K562 (cell line): ENCODE results near the gene CFAP410. TPM values are rescaled to one million over a fixed set of nuclear protein-coding genes. Genes with fewer than 3 reads are reported as not detected.

Experiments
- ATAC-seq: fragments of 200-7000 bp; cut with Tn5 transposase; 3 replicates; pipeline ENCODE4 v1.9.1; 2020; ENCODE audit warnings: moderate library complexity
- BruUV-seq: library from RNA; stranded (reverse); fragments of 400-500 nt; replicated peaks from 2 replicates; lab custom pipeline; 2021; lab: Mats Ljungman, UMichigan
- CTCF ChIA-PET: fragments of 300-600 bp; formaldehyde crosslinking; extraction: SDS; loops from one replicate; lab custom pipeline; 2021; ENCODE audit warnings: low intra/inter-chr PET ratio; lab: Yijun Ruan, JAX
- POLR2A ChIA-PET: fragments of 300-600, 350-650 bp; sonication (Branson Sonifier 250); formaldehyde crosslinking; extraction: SDS; loops from one replicate; lab custom pipeline; 2021; ENCODE audit warnings: antibody characterized with exemption, inconsistent platforms; lab: Yijun Ruan, JAX
- DNase-seq, 4 experiments: peaks; one replicate each; pipeline versions ENCODE4 v3.0.0 to v3.0.0-alpha.2; 2011 to 2018; ENCODE audit warnings: low spot score in 3 of 4, mixed read lengths in 3 of 4; ENCODE audit errors: extremely low read depth in 1 of 4
- FAIRE-seq: peaks from 2 replicates; lab custom pipeline; 2011; peaks lifted over from hg19 to GRCh38; lab: Jason Lieb, UNC
- H2AFZ ChIP-seq: 2 replicates; pipeline ENCODE4 v1.6.0; 2011; ENCODE audit warnings: low read depth, low read length, control low read depth, inconsistent platforms
- H3K27ac ChIP-seq: fragments of 200-600 bp; 3 replicates; pipeline ENCODE4 v1.8.0; 2011; ENCODE audit warnings: low read depth, mild to moderate bottlenecking, control low read depth, inconsistent platforms, low read length, moderate library complexity, mixed read lengths; ENCODE audit errors: extremely low read depth
- H3K27me3 ChIP-seq, 2 experiments: fragments of 300-600 bp in 1 of 2; 2 replicates in 1 of 2; 3 replicates in 1 of 2; pipeline versions ENCODE4 v1.6.0 to v1.8.0; 2011; ENCODE audit warnings: inconsistent platforms in 2 of 2, low read length in 2 of 2, mild to moderate bottlenecking in 1 of 2, mixed read lengths in 1 of 2, moderate library complexity in 1 of 2; ENCODE audit not compliant: control insufficient read depth in 2 of 2, insufficient read depth in 2 of 2
- H3K36me3 ChIP-seq: fragments of 300-600 bp; 3 replicates; pipeline ENCODE4 v1.8.0; 2011; ENCODE audit warnings: mild to moderate bottlenecking, low read length, inconsistent platforms; ENCODE audit not compliant: control insufficient read depth, insufficient read depth
- H3K4me1 ChIP-seq, 2 experiments: fragments of 200-600 bp in 1 of 2; replicated peaks in 1 of 2; 2 replicates in 1 of 2; 3 replicates in 1 of 2; pipeline versions ENCODE4 v1.5.1 to v1.8.0; 2011; ENCODE audit warnings: inconsistent platforms in 2 of 2, low read length in 2 of 2, mild to moderate bottlenecking in 1 of 2, mixed read lengths in 1 of 2, moderate library complexity in 1 of 2; ENCODE audit not compliant: control insufficient read depth in 2 of 2, insufficient read depth in 2 of 2
- H3K4me2 ChIP-seq: 2 replicates; pipeline ENCODE4 v1.6.1; 2011; ENCODE audit warnings: low read length, control low read depth, inconsistent platforms, mixed read lengths; ENCODE audit not compliant: insufficient read depth
- H3K4me3 ChIP-seq: fragments of 200-600 bp; sonication (generic), shearing (Covaris generic); 2 replicates; pipeline ENCODE4 v1.5.1; 2016; ENCODE audit warnings: control low read depth, inconsistent platforms
- H3K79me2 ChIP-seq: fragments of 200-600 bp; 3 replicates; pipeline ENCODE4 v1.8.0; 2011; ENCODE audit warnings: low read length, inconsistent platforms; ENCODE audit not compliant: control insufficient read depth, insufficient read depth
- H3K9ac ChIP-seq, 2 experiments: 2 replicates each; pipeline versions ENCODE4 v1.6.0 to v1.6.1; 2011; ENCODE audit warnings: low read depth in 2 of 2, low read length in 2 of 2, control low read depth in 1 of 2, inconsistent platforms in 1 of 2, mild to moderate bottlenecking in 1 of 2, mixed read lengths in 1 of 2; ENCODE audit not compliant: insufficient read depth in 1 of 2
- H3K9me1 ChIP-seq: one replicate; pipeline ENCODE4 v1.6.0; 2011; ENCODE audit warnings: inconsistent platforms, mild to moderate bottlenecking, low read length, moderate library complexity; ENCODE audit not compliant: control insufficient read depth, insufficient read depth
- H3K9me3 ChIP-seq: replicated peaks from 2 replicates; pipeline ENCODE4 v1.5.1; 2011; ENCODE audit warnings: low read depth, low read length, inconsistent platforms; ENCODE audit not compliant: control insufficient read depth, insufficient read depth
- H4K20me1 ChIP-seq: replicated peaks from 2 replicates; pipeline ENCODE4 v1.6.1; 2011; ENCODE audit warnings: low read length, inconsistent platforms, mixed read lengths; ENCODE audit not compliant: control insufficient read depth, insufficient read depth
- FOSL1 ChIP-seq: fragments of 200-800 bp; sonication (Bioruptor generic); conservative IDR thresholded peaks from 2 replicates; pipeline ENCODE4 v1.6.1; 2016; ENCODE audit warnings: missing genetic modification characterization, missing compliant biosample characterization
- HDAC1 ChIP-seq, 2 experiments: fragments of 450-650 bp; IDR thresholded peaks; 2 replicates each; pipeline ENCODE4 v1.6.1; 2016 to 2017; ENCODE audit warnings: inconsistent platforms in 1 of 2, mild to moderate bottlenecking in 1 of 2, moderate library complexity in 1 of 2
- HDAC8 ChIP-seq: fragments of 450-650 bp; IDR thresholded peaks from 2 replicates; pipeline ENCODE4 v1.6.1; 2016; ENCODE audit warnings: mild to moderate bottlenecking, missing genetic modification characterization, moderate library complexity, missing compliant biosample characterization
- NELFE ChIP-seq: IDR thresholded peaks from 2 replicates; pipeline ENCODE4 v1.6.1; 2011; ENCODE audit warnings: mild to moderate bottlenecking; ENCODE audit not compliant: insufficient read depth, insufficient read length
- PCBP2 ChIP-seq: fragments of 200-400 bp; formaldehyde crosslinking; IDR thresholded peaks from 2 replicates; pipeline ENCODE4 v1.6.1; 2018; ENCODE audit warnings: low read length, low read depth, mild to moderate bottlenecking, moderate library complexity; ENCODE audit not compliant: poor library complexity, severe bottlenecking
- TBL1XR1 ChIP-seq, 2 experiments: IDR thresholded peaks; 2 replicates each; pipeline ENCODE4 v1.6.1; 2012; ENCODE audit warnings: improper control_type of control experiment in 2 of 2, low read length in 2 of 2, mild to moderate bottlenecking in 1 of 2
- USF2 ChIP-seq: sonication (generic); formaldehyde crosslinking; IDR thresholded peaks from 2 replicates; pipeline ENCODE4 v1.5.0; 2020; ENCODE audit warnings: missing genetic modification reagents
- ZNF197 ChIP-seq: fragments of 200-800 bp; sonication (Bioruptor generic); IDR thresholded peaks from 2 replicates; pipeline ENCODE4 v1.6.1; 2016; ENCODE audit warnings: low read depth, missing genetic modification characterization, missing compliant biosample characterization
- WGBS: fragments of 100-300 bp; shearing (Covaris generic); methylation state at CpG from one replicate; pipeline ENCODE4 v1.1.6; 2016; ENCODE audit warnings: low coverage, mixed read lengths; ENCODE audit not compliant: insufficient coverage; ENCODE audit errors: missing lambda C conversion rate; 5-methylcytosine and 5-hydroxymethylcytosine counted together
- in situ Hi-C: fragments of 300-500 bp; cut with MboI; formaldehyde crosslinking; loops from 4 replicates; pipeline ENCODE4 v1.15.0; 2018; ENCODE audit warnings: inconsistent platforms, mixed read lengths
- intact Hi-C: fragments of 100-400 bp; cut with micrococcal nuclease; formaldehyde crosslinking; loops from 2 replicates; pipeline ENCODE4 v1.14.2; 2022
- polyA plus RNA-seq, 8 experiments: library from polyadenylated mRNA; depleted of rRNA in 4 of 8; stranded (reverse) in 5 of 8; unstranded in 3 of 8; fragments of >200 nt; fragmentation: Nextera tagmentation in 2 of 8; fragmentation: Illumina TruSeq in 1 of 8; extraction: Ambion mirVana in 2 of 8; extraction: Trizol in 1 of 8; gene quantifications; 2 replicates each; pipeline versions ENCODE4 v1.2.1 to v1.2.3, GENCODE V29; 2011 to 2014; ENCODE audit warnings: inconsistent platforms in 1 of 8, missing spikeins in 1 of 8
- total RNA-seq, 7 experiments: library from RNA; depleted of rRNA in 6 of 7; stranded (reverse); fragments of >200 nt in 6 of 7; fragmentation: Illumina TruSeq in 2 of 7; extraction: Trizol in 2 of 7; gene quantifications; 2 replicates each; pipeline versions ENCODE4 v1.2.1 to v1.2.3, GENCODE V29; 2011 to 2021; ENCODE audit warnings: low replicate concordance in 1 of 7
- TF ChIP-seq, protein P1 (sequence below): fragments of 450-650 bp; IDR thresholded peaks from 2 replicates; pipeline ENCODE4 v1.6.1; 2016; ENCODE audit warnings: mild to moderate bottlenecking, moderate library complexity

CFAP410 gene
- total and polyA plus RNA-seq, 9 of the 15 experiments (the other 6 are each of a cell fraction or from before 2014, with no cell fraction given), result 0.07 to 17.3 (median 2.3) TPM

DNA sequence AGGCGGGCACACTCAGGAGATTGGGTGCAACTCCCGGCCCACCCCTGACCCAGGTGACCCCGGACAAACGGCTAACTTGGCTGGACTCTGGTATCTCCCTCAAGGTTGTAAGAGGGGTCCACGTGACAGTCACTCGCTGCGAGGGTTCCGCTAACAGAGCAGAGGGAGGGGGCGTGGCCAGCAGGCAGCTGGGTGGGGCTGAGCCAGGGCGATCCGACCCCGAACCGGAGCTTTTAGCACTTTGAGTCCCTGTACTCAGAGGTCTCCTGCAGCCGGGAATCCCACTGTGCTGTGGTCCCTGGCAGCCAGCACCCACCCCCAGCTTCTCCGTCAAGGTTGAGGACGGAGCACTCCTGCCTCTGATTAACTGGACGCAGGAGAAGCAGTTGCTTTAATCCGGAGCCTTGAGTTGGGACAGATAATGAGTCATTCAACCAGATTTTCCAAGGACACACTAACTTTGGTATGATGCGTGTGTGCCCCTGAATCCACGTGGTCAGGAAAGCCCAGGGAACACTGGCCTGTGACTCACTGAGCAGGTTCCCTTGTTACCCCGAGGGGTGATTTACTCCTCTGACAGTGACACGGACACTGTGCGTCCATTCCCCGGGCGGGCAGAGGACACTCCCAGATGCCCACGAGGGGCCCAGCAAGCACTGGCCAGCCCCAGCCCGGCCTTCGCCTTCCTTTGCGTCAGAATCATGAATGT lies 31.0 kb upstream of the CFAP410 start:
- peak; percentile 26 for FAIRE-seq
- H3K9me3 ChIP-seq, result no peaks in the 10 kb centered on the region
- no peak for TF ChIP-seq HDAC1 (IDR thresholded peaks at IDR 0.05)
- peak; percentile 65 for TF ChIP-seq USF2
- TF ChIP-seq, protein P1, sequence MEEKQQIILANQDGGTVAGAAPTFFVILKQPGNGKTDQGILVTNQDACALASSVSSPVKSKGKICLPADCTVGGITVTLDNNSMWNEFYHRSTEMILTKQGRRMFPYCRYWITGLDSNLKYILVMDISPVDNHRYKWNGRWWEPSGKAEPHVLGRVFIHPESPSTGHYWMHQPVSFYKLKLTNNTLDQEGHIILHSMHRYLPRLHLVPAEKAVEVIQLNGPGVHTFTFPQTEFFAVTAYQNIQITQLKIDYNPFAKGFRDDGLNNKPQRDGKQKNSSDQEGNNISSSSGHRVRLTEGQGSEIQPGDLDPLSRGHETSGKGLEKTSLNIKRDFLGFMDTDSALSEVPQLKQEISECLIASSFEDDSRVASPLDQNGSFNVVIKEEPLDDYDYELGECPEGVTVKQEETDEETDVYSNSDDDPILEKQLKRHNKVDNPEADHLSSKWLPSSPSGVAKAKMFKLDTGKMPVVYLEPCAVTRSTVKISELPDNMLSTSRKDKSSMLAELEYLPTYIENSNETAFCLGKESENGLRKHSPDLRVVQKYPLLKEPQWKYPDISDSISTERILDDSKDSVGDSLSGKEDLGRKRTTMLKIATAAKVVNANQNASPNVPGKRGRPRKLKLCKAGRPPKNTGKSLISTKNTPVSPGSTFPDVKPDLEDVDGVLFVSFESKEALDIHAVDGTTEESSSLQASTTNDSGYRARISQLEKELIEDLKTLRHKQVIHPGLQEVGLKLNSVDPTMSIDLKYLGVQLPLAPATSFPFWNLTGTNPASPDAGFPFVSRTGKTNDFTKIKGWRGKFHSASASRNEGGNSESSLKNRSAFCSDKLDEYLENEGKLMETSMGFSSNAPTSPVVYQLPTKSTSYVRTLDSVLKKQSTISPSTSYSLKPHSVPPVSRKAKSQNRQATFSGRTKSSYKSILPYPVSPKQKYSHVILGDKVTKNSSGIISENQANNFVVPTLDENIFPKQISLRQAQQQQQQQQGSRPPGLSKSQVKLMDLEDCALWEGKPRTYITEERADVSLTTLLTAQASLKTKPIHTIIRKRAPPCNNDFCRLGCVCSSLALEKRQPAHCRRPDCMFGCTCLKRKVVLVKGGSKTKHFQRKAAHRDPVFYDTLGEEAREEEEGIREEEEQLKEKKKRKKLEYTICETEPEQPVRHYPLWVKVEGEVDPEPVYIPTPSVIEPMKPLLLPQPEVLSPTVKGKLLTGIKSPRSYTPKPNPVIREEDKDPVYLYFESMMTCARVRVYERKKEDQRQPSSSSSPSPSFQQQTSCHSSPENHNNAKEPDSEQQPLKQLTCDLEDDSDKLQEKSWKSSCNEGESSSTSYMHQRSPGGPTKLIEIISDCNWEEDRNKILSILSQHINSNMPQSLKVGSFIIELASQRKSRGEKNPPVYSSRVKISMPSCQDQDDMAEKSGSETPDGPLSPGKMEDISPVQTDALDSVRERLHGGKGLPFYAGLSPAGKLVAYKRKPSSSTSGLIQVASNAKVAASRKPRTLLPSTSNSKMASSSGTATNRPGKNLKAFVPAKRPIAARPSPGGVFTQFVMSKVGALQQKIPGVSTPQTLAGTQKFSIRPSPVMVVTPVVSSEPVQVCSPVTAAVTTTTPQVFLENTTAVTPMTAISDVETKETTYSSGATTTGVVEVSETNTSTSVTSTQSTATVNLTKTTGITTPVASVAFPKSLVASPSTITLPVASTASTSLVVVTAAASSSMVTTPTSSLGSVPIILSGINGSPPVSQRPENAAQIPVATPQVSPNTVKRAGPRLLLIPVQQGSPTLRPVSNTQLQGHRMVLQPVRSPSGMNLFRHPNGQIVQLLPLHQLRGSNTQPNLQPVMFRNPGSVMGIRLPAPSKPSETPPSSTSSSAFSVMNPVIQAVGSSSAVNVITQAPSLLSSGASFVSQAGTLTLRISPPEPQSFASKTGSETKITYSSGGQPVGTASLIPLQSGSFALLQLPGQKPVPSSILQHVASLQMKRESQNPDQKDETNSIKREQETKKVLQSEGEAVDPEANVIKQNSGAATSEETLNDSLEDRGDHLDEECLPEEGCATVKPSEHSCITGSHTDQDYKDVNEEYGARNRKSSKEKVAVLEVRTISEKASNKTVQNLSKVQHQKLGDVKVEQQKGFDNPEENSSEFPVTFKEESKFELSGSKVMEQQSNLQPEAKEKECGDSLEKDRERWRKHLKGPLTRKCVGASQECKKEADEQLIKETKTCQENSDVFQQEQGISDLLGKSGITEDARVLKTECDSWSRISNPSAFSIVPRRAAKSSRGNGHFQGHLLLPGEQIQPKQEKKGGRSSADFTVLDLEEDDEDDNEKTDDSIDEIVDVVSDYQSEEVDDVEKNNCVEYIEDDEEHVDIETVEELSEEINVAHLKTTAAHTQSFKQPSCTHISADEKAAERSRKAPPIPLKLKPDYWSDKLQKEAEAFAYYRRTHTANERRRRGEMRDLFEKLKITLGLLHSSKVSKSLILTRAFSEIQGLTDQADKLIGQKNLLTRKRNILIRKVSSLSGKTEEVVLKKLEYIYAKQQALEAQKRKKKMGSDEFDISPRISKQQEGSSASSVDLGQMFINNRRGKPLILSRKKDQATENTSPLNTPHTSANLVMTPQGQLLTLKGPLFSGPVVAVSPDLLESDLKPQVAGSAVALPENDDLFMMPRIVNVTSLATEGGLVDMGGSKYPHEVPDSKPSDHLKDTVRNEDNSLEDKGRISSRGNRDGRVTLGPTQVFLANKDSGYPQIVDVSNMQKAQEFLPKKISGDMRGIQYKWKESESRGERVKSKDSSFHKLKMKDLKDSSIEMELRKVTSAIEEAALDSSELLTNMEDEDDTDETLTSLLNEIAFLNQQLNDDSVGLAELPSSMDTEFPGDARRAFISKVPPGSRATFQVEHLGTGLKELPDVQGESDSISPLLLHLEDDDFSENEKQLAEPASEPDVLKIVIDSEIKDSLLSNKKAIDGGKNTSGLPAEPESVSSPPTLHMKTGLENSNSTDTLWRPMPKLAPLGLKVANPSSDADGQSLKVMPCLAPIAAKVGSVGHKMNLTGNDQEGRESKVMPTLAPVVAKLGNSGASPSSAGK, result peak; percentile 17; the same call in 1 of the 2 replicates
- TF ChIP-seq NELFE, result no peak
- peak; percentile 51; the same call in 1 of the 2 replicates for TF ChIP-seq FOSL1 (tag)
- no peak for TF ChIP-seq PCBP2
- TF ChIP-seq TBL1XR1 (IDR thresholded peaks at IDR 0.05; ENCODE audit: low read length in 2 of 2), result no peak
- TF ChIP-seq ZNF197, result no peak
- TF ChIP-seq HDAC8 (tag), result no peak

More for the DNA sequence above, 31.0 kb upstream of the CFAP410 start:
- Histone ChIP-seq H3K27me3 (peaks cover 59 to 82% of the 10 kb centered on the region in 2 experiments), H4K20me1 (no peaks in the 10 kb centered on the region; the same call in 1 of the 2 replicates), H2AFZ (no peak overlapping the region), H3K4me3 (no peak overlapping the region), H3K4me2 (no peak overlapping the region; the same call in 1 of the 2 replicates), H3K27ac (no peak overlapping the region), H3K79me2 (no peaks in the 10 kb centered on the region), H3K9me1 (no peaks in the 10 kb centered on the region), H3K4me1 (peaks cover 0 to 33% of the 10 kb centered on the region in 2 experiments; a peak in 4 of 5 replicates), H3K9ac (no peak overlapping the region; a peak in 1 of 4 replicates), H3K36me3 (no peaks in the 10 kb centered on the region)
- peak; percentile 81 for ATAC-seq
- intact Hi-C loops (no loop called here), in situ Hi-C loops (no loop called here)
- BruUV-seq, result no TSS peak
- ChIA-PET POLR2A (interaction anchor here (1.0 kb wide), 1 partner anchor 80 kb away, joined by 3 read pairs; no protein-coding TSS in a partner anchor), CTCF (no interaction called here)
- DNase-seq, result peak; percentile 50 to 75 (median 63)
- WGBS, result 7% methylated on average over 28 of the region's 29 CpGs
